Neural progenitor cell (in vitro differentiated cells): ENCODE data around the gene TMEM184A. TPM values are rescaled to one million over a fixed set of nuclear protein-coding genes. Genes with fewer than 3 reads are reported as not detected.

Source experiments
- DNase-seq: peaks from one replicate; pipeline ENCODE4 v3.0.0-alpha.2; 2016; ENCODE audit warnings: low spot score
- H2AFZ ChIP-seq: fragments of 200-600 bp; sonication (generic); replicated peaks from 2 replicates; pipeline ENCODE4 v1.6.1; 2016; ENCODE audit warnings: antibody characterized with exemption
- H3F3A ChIP-seq: fragments of 200-600 bp; sonication (generic); 2 replicates; pipeline ENCODE4 v1.6.1; 2016; ENCODE audit warnings: antibody characterized with exemption, low read depth
- H3K27ac ChIP-seq: fragments of 200-600 bp; sonication (generic); 2 replicates; pipeline ENCODE4 v1.5.1; 2016; ENCODE audit warnings: mild to moderate bottlenecking
- H3K27me3 ChIP-seq: fragments of 200-600 bp; sonication (generic); 2 replicates; pipeline ENCODE4 v1.6.1; 2016; ENCODE audit warnings: mild to moderate bottlenecking, moderate library complexity
- H3K36me3 ChIP-seq: fragments of 200-600 bp; sonication (generic); 2 replicates; pipeline ENCODE4 v1.5.1; 2016
- H3K4me1 ChIP-seq: fragments of 200-600 bp; sonication (generic); 2 replicates; pipeline ENCODE4 v1.6.1; 2016; ENCODE audit warnings: mixed run types
- H3K4me2 ChIP-seq: fragments of 200-600 bp; sonication (generic); 2 replicates; pipeline ENCODE4 v1.6.1; 2016
- H3K4me3 ChIP-seq: fragments of 200-600 bp; sonication (generic); 2 replicates; pipeline ENCODE4 v1.5.1; 2016
- H3K79me2 ChIP-seq: fragments of 200-600 bp; sonication (generic); 2 replicates; pipeline ENCODE4 v1.6.1; 2016; ENCODE audit warnings: low read depth
- H3K9ac ChIP-seq: fragments of 200-600 bp; sonication (generic); 2 replicates; pipeline ENCODE4 v1.6.1; 2016
- H3K9me3 ChIP-seq: fragments of 200-600 bp; sonication (generic); 2 replicates; pipeline ENCODE4 v1.5.1; 2016; ENCODE audit warnings: low read depth
- H4K20me1 ChIP-seq: fragments of 200-600 bp; sonication (generic); 2 replicates; pipeline ENCODE4 v1.6.1; 2016; ENCODE audit warnings: low read depth
- H3K27ac Mint-ChIP-seq: 3 replicates; pipeline ENCODE4 v1.8.0; 2021; ENCODE audit warnings: mixed read lengths
- H3K27me3 Mint-ChIP-seq: 2 replicates; pipeline ENCODE4 v1.8.0; 2022; ENCODE audit warnings: low read depth, mild to moderate bottlenecking, inconsistent platforms, moderate library complexity, mixed read lengths; ENCODE audit not compliant: insufficient read depth
- H3K36me3 Mint-ChIP-seq: 3 replicates; pipeline ENCODE4 v1.8.0; 2021; ENCODE audit warnings: mixed read lengths
- H3K4me1 Mint-ChIP-seq: 3 replicates; pipeline ENCODE4 v1.8.0; 2021; ENCODE audit warnings: mixed read lengths
- H3K4me3 Mint-ChIP-seq: 3 replicates; pipeline ENCODE4 v1.8.0; 2021; ENCODE audit warnings: mild to moderate bottlenecking, moderate library complexity, mixed read lengths
- H3K9me3 Mint-ChIP-seq: 3 replicates; pipeline ENCODE4 v1.8.0; 2020; ENCODE audit warnings: mixed read lengths
- CTCF ChIP-seq: fragments of 200-600 bp; sonication (generic); IDR thresholded peaks from 2 replicates; pipeline ENCODE4 v1.5.1; 2017; ENCODE audit warnings: antibody characterized with exemption, mild to moderate bottlenecking
- EZH2 ChIP-seq: fragments of 200-600 bp; sonication (generic); IDR thresholded peaks from 2 replicates; pipeline ENCODE4 v1.6.1; 2017; ENCODE audit warnings: antibody characterized with exemption, mild to moderate bottlenecking, moderate library complexity
- EZH2phosphoT487 ChIP-seq: fragments of 200-600 bp; sonication (generic); IDR thresholded peaks from 2 replicates; pipeline ENCODE4 v1.6.1; 2017; ENCODE audit warnings: antibody characterized with exemption
- total RNA-seq: library from RNA; depleted of rRNA; stranded (reverse); fragments of >200 nt; gene quantifications from 2 replicates; pipeline ENCODE4 v1.2.3, GENCODE V29; 2015; ENCODE audit warnings: low replicate concordance

The TMEM184A gene
- total RNA-seq, 1 donor from 2014 or later = 0.17 TPM

- Histone ChIP-seq H3K4me2 (no peak overlapping the region), H3K27me3 (no peaks in the 10 kb centered on the region), H4K20me1 (no peaks in the 10 kb centered on the region), H3K9ac (no peak overlapping the region), H3K4me3 (no peak overlapping the region), H3K79me2 (no peaks in the 10 kb centered on the region), H3K4me1 (no peaks in the 10 kb centered on the region), H3K36me3 (no peaks in the 10 kb centered on the region), H3F3A (no peaks in the 10 kb centered on the region), H3K27ac (no peak overlapping the region), H3K9me3 (no peaks in the 10 kb centered on the region), H2AFZ (no peak overlapping the region)
- no peak for TF ChIP-seq EZH2
- TF ChIP-seq EZH2phosphoT487 = no peak
- no peak for TF ChIP-seq CTCF
- Mint-ChIP-seq H3K4me3 (no peak overlapping the region), H3K27me3 (no peaks in the 10 kb centered on the region), H3K27ac (no peak overlapping the region), H3K4me1 (no peaks in the 10 kb centered on the region), H3K36me3 (peaks cover 7% of the 10 kb centered on the region), H3K9me3 (no peaks in the 10 kb centered on the region)
- DNase-seq = no peak
Measured at GRCh38 chr7:1495564-1496242, 60.3 kb downstream of the TMEM184A start.

GRCh38 chr7:1494866-1495563 lies 61.0 kb downstream of the TMEM184A start:
- no peaks in the 10 kb centered on the region for H3K36me3 ChIP-seq
- Mint-ChIP-seq H3K4me1 (no peaks in the 10 kb centered on the region), H3K4me3 (no peak overlapping the region), H3K27me3 (peaks cover 2% of the 10 kb centered on the region), H3K9me3 (no peaks in the 10 kb centered on the region), H3K27ac (no peak overlapping the region), H3K36me3 (peaks cover 8% of the 10 kb centered on the region)
- H3K27ac ChIP-seq = no peak overlapping the region
- H3K79me2 ChIP-seq = no peaks in the 10 kb centered on the region
- no peaks in the 10 kb centered on the region for H3K4me1 ChIP-seq
- H3K4me3 ChIP-seq = no peak overlapping the region
- H3K9me3 ChIP-seq = no peaks in the 10 kb centered on the region
- no peak for DNase-seq
- TF ChIP-seq CTCF = no peak
- no peak for TF ChIP-seq EZH2
- no peak for TF ChIP-seq EZH2phosphoT487
- no peaks in the 10 kb centered on the region for H3K27me3 ChIP-seq
- no peaks in the 10 kb centered on the region for H3F3A ChIP-seq
- no peaks in the 10 kb centered on the region for H4K20me1 ChIP-seq
- no peak overlapping the region for H3K9ac ChIP-seq
- H2AFZ ChIP-seq = no peak overlapping the region
- H3K4me2 ChIP-seq = no peak overlapping the region

- Mint-ChIP-seq H3K27me3 (peaks cover 2% of the 10 kb centered on the region), H3K36me3 (peaks cover 8% of the 10 kb centered on the region), H3K4me3 (no peak overlapping the region), H3K9me3 (no peaks in the 10 kb centered on the region), H3K4me1 (no peaks in the 10 kb centered on the region), H3K27ac (no peak overlapping the region)
- TF ChIP-seq EZH2phosphoT487 = no peak
- TF ChIP-seq CTCF = no peak
- Histone ChIP-seq H3K36me3 (no peaks in the 10 kb centered on the region), H3K27ac (no peak overlapping the region), H2AFZ (no peak overlapping the region), H3K4me1 (no peaks in the 10 kb centered on the region), H3K4me2 (no peak overlapping the region), H3K4me3 (no peak overlapping the region), H3K9ac (no peak overlapping the region), H4K20me1 (no peaks in the 10 kb centered on the region), H3K9me3 (no peaks in the 10 kb centered on the region), H3K79me2 (no peaks in the 10 kb centered on the region), H3F3A (no peaks in the 10 kb centered on the region), H3K27me3 (no peaks in the 10 kb centered on the region)
- DNase-seq = no peak
Measured at GRCh38 chr7:1494447-1494846, 61.6 kb downstream of the TMEM184A start.
